SHP77 treated with DMSO at 0.1 percent for 48 hours (cell line): ENCODE data around the gene FBXO42.
"Not testable (repeated sequence)": the region's sequence is repeated elsewhere in the genome, so short reads cannot be mapped to it uniquely, and the experiment has no call there.

Experiments used
- DNase-seq: peaks from one replicate; lab custom pipeline; 2025; lab: John Stamatoyannopoulos, UW

The FBXO42 gene

GRCh38 chr1:16372535-16373285 is 20.4 kb upstream of the FBXO42 start:
- DNase-seq, result no peak

GRCh38 chr1:16371725-16372124 is 19.4 kb upstream of the FBXO42 start:
- no peak for DNase-seq

GRCh38 chr1:16369821-16370220 is 17.5 kb upstream of the FBXO42 start:
- no peak for DNase-seq

- DNase-seq, result no peak
These were observed 15.9 kb upstream of the FBXO42 start for GRCh38 chr1:16367968-16368890.

- peak; percentile 88 for DNase-seq
These were observed 15.1 kb upstream of the FBXO42 start for GRCh38 chr1:16367258-16367967.

- peak; percentile 96 for DNase-seq
These were observed 14.5 kb upstream of the FBXO42 start, which contains the start of gene SZRD1 for GRCh38 chr1:16366722-16367257. SZRD1 (plus strand) TSS chr1:16367242; CDS start chr1:16367258, 16 bp downstream.

- DNase-seq, result not testable (repeated sequence)
These were observed 12.8 kb upstream of the FBXO42 start for GRCh38 chr1:16365146-16365498.

GRCh38 chr1:16356867-16357266 is 4.6 kb upstream of the FBXO42 start:
- no peak for DNase-seq

GRCh38 chr1:16354619-16355018 is 2.3 kb upstream of the FBXO42 start:
- no peak for DNase-seq

- DNase-seq, result no peak
These were observed 709 bp upstream of the FBXO42 start for GRCh38 chr1:16352842-16353535.

- DNase-seq, result no peak
These were observed 755 bp downstream of the FBXO42 start for GRCh38 chr1:16351456-16351993.

- no peak for DNase-seq
These were observed 2.4 kb downstream of the FBXO42 start for GRCh38 chr1:16349847-16350406.

- DNase-seq, result no peak
These were observed 3.7 kb downstream of the FBXO42 start for GRCh38 chr1:16348414-16349182.

- not testable (repeated sequence) for DNase-seq
These were observed 9.0 kb downstream of the FBXO42 start for GRCh38 chr1:16343276-16343675.

- DNase-seq, result no peak
These were observed 9.8 kb downstream of the FBXO42 start for GRCh38 chr1:16342331-16343062.

- no peak for DNase-seq
These were observed 11.6 kb downstream of the FBXO42 start for GRCh38 chr1:16340673-16341072.

GRCh38 chr1:16338961-16339360 is 13.3 kb downstream of the FBXO42 start:
- DNase-seq, result no peak

GRCh38 chr1:16334655-16335340 is 17.5 kb downstream of the FBXO42 start:
- DNase-seq, result no peak
